Right lobe of liver (tissue), 4 donors: ENCODE results near the gene WDR75.

Source experiments
- CTCF ChIP-seq, 4 donors: fragments of 200-600 bp in 3 of 4; fragments of 450-650 bp in 1 of 4; IDR thresholded peaks; one replicate each; pipeline versions ENCODE4 v1.5.1 to v1.8.0; 2016 to 2022; ENCODE audit warnings: antibody characterized with exemption in 4 of 4, mild to moderate bottlenecking in 2 of 4
- POLR2A ChIP-seq: fragments of 450-650 bp; IDR thresholded peaks from one replicate; pipeline ENCODE4 v1.6.1; 2017; ENCODE audit warnings: antibody characterized with exemption, mild to moderate bottlenecking
- donor health status: DM: no; HTN: no; CAD: no.
- donor health status: DM: no; HTN: no; CAD: no.
- donor health status: DM: no; HTN: yes; CAD: no.

GRCh38 chr2:189454009-189454408 is 12.7 kb downstream of the WDR75 start:
- no peak for TF ChIP-seq CTCF (IDR thresholded peaks at IDR 0.05)
- no peak for TF ChIP-seq POLR2A
